H1 (cell line): Measurements from ENCODE around the gene CYP46A1. TPM values are rescaled to one million over a fixed set of nuclear protein-coding genes. Genes with fewer than 3 reads are reported as not detected.

Source experiments
- ATF2 ChIP-seq: IDR thresholded peaks from 2 replicates; pipeline ENCODE4 v1.6.1; 2012; ENCODE audit warnings: low read length, inconsistent platforms
- ATF3 ChIP-seq: IDR thresholded peaks from 2 replicates; pipeline ENCODE4 v1.6.1; 2011; ENCODE audit warnings: low read depth, mild to moderate bottlenecking, low read length; ENCODE audit not compliant: insufficient read depth
- BCL11A ChIP-seq, 2 experiments: IDR thresholded peaks; one replicate each; pipeline ENCODE4 v1.6.1; 2011; ENCODE audit warnings: low read depth in 2 of 2, low read length in 2 of 2, mild to moderate bottlenecking in 2 of 2
- EGR1 ChIP-seq: IDR thresholded peaks from 2 replicates; pipeline ENCODE4 v1.6.1; 2011; ENCODE audit warnings: low read depth, low read length, borderline replicate concordance
- FOSL1 ChIP-seq: IDR thresholded peaks from 2 replicates; pipeline ENCODE4 v1.6.1; 2011; ENCODE audit warnings: mild to moderate bottlenecking, low read depth, low read length, moderate library complexity; ENCODE audit not compliant: insufficient read depth
- GABPA ChIP-seq: IDR thresholded peaks from 2 replicates; pipeline ENCODE4 v1.6.1; 2011; ENCODE audit warnings: mild to moderate bottlenecking, low read length, moderate library complexity, borderline replicate concordance; ENCODE audit not compliant: insufficient read depth
- HDAC2 ChIP-seq, 2 experiments: fragments of 300-600 bp in 1 of 2; sonication (generic) in 1 of 2; IDR thresholded peaks; 2 replicates each; pipeline ENCODE4 v1.6.1; 2011 to 2012; ENCODE audit warnings: low read depth in 2 of 2, low read length in 2 of 2, mild to moderate bottlenecking in 2 of 2, moderate library complexity in 2 of 2, borderline replicate concordance in 1 of 2, inconsistent platforms in 1 of 2
- JUND ChIP-seq: IDR thresholded peaks from 2 replicates; pipeline ENCODE4 v1.6.1; 2011; ENCODE audit warnings: mild to moderate bottlenecking, improper control_type of control experiment, low read length
- KDM4A ChIP-seq: IDR thresholded peaks from one replicate; pipeline ENCODE4 v1.7.1; 2012; ENCODE audit warnings: low read depth, mild to moderate bottlenecking, moderate library complexity, low read length, inconsistent platforms; ENCODE audit not compliant: severe bottlenecking
- KDM5A ChIP-seq: fragments of 200-600 bp; IDR thresholded peaks from 2 replicates; pipeline ENCODE4 v1.7.1; 2012; ENCODE audit warnings: mild to moderate bottlenecking, low read length, inconsistent platforms, mixed read lengths
- NANOG ChIP-seq: IDR thresholded peaks from 2 replicates; pipeline ENCODE4 v1.6.1; 2011; ENCODE audit warnings: low read length, low read depth, mild to moderate bottlenecking, inconsistent platforms; ENCODE audit not compliant: insufficient read depth, poor library complexity, severe bottlenecking
- POLR2A ChIP-seq, 2 experiments: IDR thresholded peaks; 1 replicate in 1 of 2; 2 replicates in 1 of 2; pipeline ENCODE4 v1.6.1; 2011; ENCODE audit warnings: low read depth in 2 of 2, low read length in 2 of 2, mild to moderate bottlenecking in 2 of 2; ENCODE audit errors: control extremely low read depth in 1 of 2
- POLR2AphosphoS5 ChIP-seq: IDR thresholded peaks from 2 replicates; pipeline ENCODE4 v1.6.1; 2011; ENCODE audit warnings: low read depth, low read length
- RAD21 ChIP-seq, 2 experiments: IDR thresholded peaks in 1 of 2; conservative IDR thresholded peaks in 1 of 2; 2 replicates each; pipeline ENCODE4 v1.6.1; 2011; ENCODE audit warnings: low read depth in 2 of 2, low read length in 2 of 2, improper control_type of control experiment in 1 of 2, inconsistent platforms in 1 of 2, mild to moderate bottlenecking in 1 of 2, moderate library complexity in 1 of 2
- RBBP5 ChIP-seq: IDR thresholded peaks from 2 replicates; pipeline ENCODE4 v1.7.1; 2012; ENCODE audit warnings: low read depth, mild to moderate bottlenecking, inconsistent platforms, low read length, moderate library complexity, borderline replicate concordance
- SIN3A ChIP-seq, 2 experiments: IDR thresholded peaks in 1 of 2; conservative IDR thresholded peaks in 1 of 2; 2 replicates each; pipeline ENCODE4 v1.6.1; 2011 to 2012; ENCODE audit warnings: low read length in 2 of 2, improper control_type of control experiment in 1 of 2, low read depth in 1 of 2, mild to moderate bottlenecking in 1 of 2
- SIRT6 ChIP-seq: IDR thresholded peaks from one replicate; pipeline ENCODE4 v1.7.1; 2012; ENCODE audit warnings: low read length, inconsistent platforms
- TAF1 ChIP-seq: IDR thresholded peaks from 2 replicates; pipeline ENCODE4 v1.6.1; 2011; ENCODE audit warnings: mild to moderate bottlenecking, low read depth, low read length
- TAF7 ChIP-seq: optimal IDR thresholded peaks from 2 replicates; pipeline ENCODE3; 2011; ENCODE audit warnings: low read depth, mild to moderate bottlenecking, inconsistent platforms, low read length, moderate library complexity, borderline replicate concordance
- ZNF274 ChIP-seq: IDR thresholded peaks from 2 replicates; pipeline ENCODE4 v1.7.0; 2012; ENCODE audit warnings: low read length, borderline replicate concordance; ENCODE audit errors: extremely low read depth
- polyA plus RNA-seq, 7 experiments: library from polyadenylated mRNA; depleted of rRNA in 3 of 7; stranded (reverse) in 5 of 7; unstranded in 2 of 7; fragments of >200 nt in 5 of 7; fragments of 200-250 nt in 2 of 7; gene quantifications; 1 replicate in 5 of 7; 2 replicates in 1 of 7; 4 replicates in 1 of 7; pipeline versions ENCODE4 v1.2.1 to v1.2.3, GENCODE V29; 2011 to 2013; ENCODE audit warnings: missing spikeins in 2 of 7, mixed read lengths in 2 of 7
- total RNA-seq: library from RNA; stranded (reverse); fragmentation: NEBNext Ultra II Directional; extraction: Animal tissue kit (Norgen Biotek cat#: 25700); gene quantifications from 2 replicates; pipeline ENCODE4 v1.2.1, GENCODE V29; 2021

The CYP46A1 gene
- total and polyA plus RNA-seq, 2 of the 8 experiments (the other 6 are each of a cell fraction or from before 2014, with no cell fraction given) = 0.41 to 1.3 TPM

GRCh38 chr14:99729991-99730875 lies 46.1 kb downstream of the CYP46A1 start (continued):
- no peak for TF ChIP-seq BCL11A (IDR thresholded peaks at IDR 0.05; ENCODE audit: low read depth in 2 of 2, low read length in 2 of 2)
- no peak for TF ChIP-seq ATF3
- TF ChIP-seq FOSL1 = no peak
- no peak for TF ChIP-seq GABPA
- TF ChIP-seq RAD21 (IDR thresholded peaks at IDR 0.05 in 1 of 2, conservative IDR thresholded peaks at IDR 0.05 in 1 of 2; ENCODE audit: low read depth in 2 of 2, low read length in 2 of 2) = peak; percentile 76 to 90
- no peak for TF ChIP-seq EGR1
- TF ChIP-seq HDAC2 (IDR thresholded peaks at IDR 0.05; ENCODE audit: borderline replicate concordance in 1 of 2, low read depth in 2 of 2, low read length in 2 of 2) = 0 out of 4 replicates have a peak, but pooled peaks of 1 of the 2 experiments have one; percentile 62
- TF ChIP-seq TAF1 = peak; percentile 11; the same call in 1 of the 2 replicates
- TF ChIP-seq POLR2AphosphoS5 = no peak
- no peak for TF ChIP-seq ZNF274
- no peak for TF ChIP-seq TAF7
- peak in 1 of 2 experiments; percentile 34; a peak in 1 of 4 replicates for TF ChIP-seq SIN3A (conservative IDR thresholded peaks at IDR 0.05 in 1 of 2, IDR thresholded peaks at IDR 0.05 in 1 of 2; ENCODE audit: low read depth in 1 of 2, low read length in 2 of 2)
- peak; percentile 67; the same call in 1 of the 2 replicates for TF ChIP-seq RBBP5
- peak; percentile 4 for TF ChIP-seq NANOG
- peak; percentile 84 for TF ChIP-seq KDM4A
- TF ChIP-seq SIRT6 = no peak
- TF ChIP-seq KDM5A = no peak
- no peak for TF ChIP-seq JUND
- TF ChIP-seq ATF2 = no peak
- no peak for TF ChIP-seq POLR2A (IDR thresholded peaks at IDR 0.05; ENCODE audit: control extremely low read depth in 1 of 2, low read depth in 2 of 2, low read length in 2 of 2)
